CD14-positive monocyte (primary cell): ENCODE data around the gene ADAR. TPM values are rescaled to one million over a fixed set of nuclear protein-coding genes. Genes with fewer than 3 reads are reported as not detected.
A peak's percentile ranks its signal among the peaks of the same experiment; 100 is the strongest.

Source experiments
- DNase-seq, 3 donors: peaks; one replicate each; pipeline ENCODE4 v3.0.0-alpha.2; 2011 to 2022
- H2AFZ ChIP-seq: 2 replicates; pipeline ENCODE4 v1.6.0; 2012; ENCODE audit warnings: mild to moderate bottlenecking, low read depth, low read length, inconsistent platforms; ENCODE audit not compliant: insufficient read depth, poor library complexity, severe bottlenecking
- H3K27ac ChIP-seq, 2 donors: 1 replicate in 1 of 2; 2 replicates in 1 of 2; pipeline ENCODE4 v1.5.1; 2012 to 2013; ENCODE audit warnings: low read length in 2 of 2, control low read depth in 1 of 2, inconsistent platforms in 1 of 2, low read depth in 1 of 2, mild to moderate bottlenecking in 1 of 2
- H3K27me3 ChIP-seq, 2 donors: one replicate each; pipeline versions ENCODE4 v1.6.0 to v1.6.1; 2011 to 2013; ENCODE audit warnings: low read length in 2 of 2; ENCODE audit not compliant: control insufficient read depth in 2 of 2, insufficient read depth in 2 of 2
- H3K36me3 ChIP-seq, 2 donors: replicated peaks in 1 of 2; 1 replicate in 1 of 2; 2 replicates in 1 of 2; pipeline versions ENCODE4 v1.5.1 to v1.6.1; 2012 to 2013; ENCODE audit warnings: low read length in 2 of 2, control low read depth in 1 of 2, inconsistent platforms in 1 of 2, mild to moderate bottlenecking in 1 of 2; ENCODE audit not compliant: insufficient read depth in 2 of 2, control insufficient read depth in 1 of 2
- H3K4me1 ChIP-seq, 2 donors: 1 replicate in 1 of 2; 2 replicates in 1 of 2; pipeline versions ENCODE4 v1.5.1 to v1.6.1; 2012 to 2013; ENCODE audit warnings: low read length in 2 of 2, control low read depth in 1 of 2, inconsistent platforms in 1 of 2, mild to moderate bottlenecking in 1 of 2, moderate library complexity in 1 of 2; ENCODE audit not compliant: insufficient read depth in 2 of 2, control insufficient read depth in 1 of 2
- H3K4me2 ChIP-seq: replicated peaks from 2 replicates; pipeline ENCODE3; 2012; ENCODE audit warnings: low read length, moderate library complexity, mild to moderate bottlenecking; ENCODE audit not compliant: poor library complexity, severe bottlenecking; ENCODE audit errors: extremely low read depth
- H3K4me3 ChIP-seq, 3 experiments: fragments of 200-600 bp in 1 of 3; sonication (generic) in 1 of 3; replicated peaks in 1 of 3; 1 replicate in 2 of 3; 2 replicates in 1 of 3; pipeline ENCODE4 v1.5.1; 2011 to 2013; ENCODE audit warnings: low read length in 3 of 3, mild to moderate bottlenecking in 3 of 3, control low read depth in 2 of 3, low read depth in 2 of 3, inconsistent platforms in 1 of 3, moderate library complexity in 1 of 3
- H3K79me2 ChIP-seq: 2 replicates; pipeline ENCODE4 v1.6.0; 2012; ENCODE audit warnings: mild to moderate bottlenecking, control low read depth, inconsistent platforms, low read length, moderate library complexity; ENCODE audit not compliant: insufficient read depth
- H3K9ac ChIP-seq: 2 replicates; pipeline ENCODE4 v1.6.0; 2017; ENCODE audit warnings: low read length, mild to moderate bottlenecking; ENCODE audit not compliant: insufficient read depth, poor library complexity, severe bottlenecking
- H3K9me3 ChIP-seq, 2 donors: replicated peaks in 1 of 2; 1 replicate in 1 of 2; 2 replicates in 1 of 2; pipeline versions ENCODE4 v1.5.1 to v1.6.1; 2012 to 2013; ENCODE audit warnings: low read length in 2 of 2, control low read depth in 1 of 2; ENCODE audit not compliant: control insufficient read depth in 1 of 2, insufficient read depth in 1 of 2
- H4K20me1 ChIP-seq: 2 replicates; pipeline ENCODE4 v1.6.0; 2012; ENCODE audit warnings: mild to moderate bottlenecking, low read length, control low read depth, moderate library complexity; ENCODE audit not compliant: insufficient read depth
- H3K27ac Mint-ChIP-seq, 7 donors: one replicate each; pipeline ENCODE4 v1.8.0; 2020; ENCODE audit warnings: mild to moderate bottlenecking in 7 of 7, mixed read lengths in 7 of 7, moderate library complexity in 6 of 7, inconsistent platforms in 2 of 7
- H3K27me3 Mint-ChIP-seq, 3 donors: one replicate each; pipeline ENCODE4 v1.8.0; 2021 to 2022; ENCODE audit warnings: low read depth in 3 of 3, mild to moderate bottlenecking in 3 of 3, mixed read lengths in 3 of 3, moderate library complexity in 3 of 3, inconsistent platforms in 1 of 3
- H3K36me3 Mint-ChIP-seq, 2 donors: one replicate each; pipeline ENCODE4 v1.8.0; 2020; ENCODE audit warnings: mixed read lengths in 2 of 2, inconsistent platforms in 1 of 2, mild to moderate bottlenecking in 1 of 2
- H3K4me1 Mint-ChIP-seq: one replicate; pipeline ENCODE4 v1.8.0; 2020; ENCODE audit warnings: mild to moderate bottlenecking, mixed read lengths
- H3K4me3 Mint-ChIP-seq, 2 donors: one replicate each; pipeline ENCODE4 v1.8.0; 2020; ENCODE audit warnings: mild to moderate bottlenecking in 2 of 2, mixed read lengths in 2 of 2, moderate library complexity in 1 of 2
- H3K9me3 Mint-ChIP-seq, 7 donors: one replicate each; pipeline ENCODE4 v1.8.0; 2020 to 2022; ENCODE audit warnings: mixed read lengths in 7 of 7, mild to moderate bottlenecking in 6 of 7, moderate library complexity in 6 of 7, inconsistent platforms in 2 of 7
- WGBS: methylation state at CpG from one replicate; pipeline ENCODE4 v1.1.5; 2013; ENCODE audit warnings: missing lambda C conversion rate; ENCODE audit not compliant: insufficient coverage; 5-methylcytosine and 5-hydroxymethylcytosine counted together
- intact Hi-C, 2 donors: fragments of 100-400 bp; cut with micrococcal nuclease; formaldehyde crosslinking; loops; one replicate each; pipeline versions ENCODE4 v1.15.0 to v1.15.1; 2023
- polyA plus RNA-seq, 3 donors: library from polyadenylated mRNA; depleted of rRNA in 1 of 3; unstranded in 2 of 3; stranded (reverse) in 1 of 3; fragments of 300-500 nt in 2 of 3; fragments of >200 nt in 1 of 3; fragmentation: Illumina TruSeq in 2 of 3; gene quantifications; 1 replicate in 2 of 3; 2 replicates in 1 of 3; pipeline ENCODE4 v1.2.3, GENCODE V29; 2012 to 2021
- TF ChIP-seq, protein P1 (sequence below): fragments of 200-600 bp; IDR thresholded peaks from one replicate; pipeline ENCODE4 v1.8.0; 2022; ENCODE audit warnings: antibody characterized with exemption, mild to moderate bottlenecking

The ADAR gene
- polyA plus RNA-seq, 3 donors: 57.3 to 100 (median 91.6) TPM

DNA sequence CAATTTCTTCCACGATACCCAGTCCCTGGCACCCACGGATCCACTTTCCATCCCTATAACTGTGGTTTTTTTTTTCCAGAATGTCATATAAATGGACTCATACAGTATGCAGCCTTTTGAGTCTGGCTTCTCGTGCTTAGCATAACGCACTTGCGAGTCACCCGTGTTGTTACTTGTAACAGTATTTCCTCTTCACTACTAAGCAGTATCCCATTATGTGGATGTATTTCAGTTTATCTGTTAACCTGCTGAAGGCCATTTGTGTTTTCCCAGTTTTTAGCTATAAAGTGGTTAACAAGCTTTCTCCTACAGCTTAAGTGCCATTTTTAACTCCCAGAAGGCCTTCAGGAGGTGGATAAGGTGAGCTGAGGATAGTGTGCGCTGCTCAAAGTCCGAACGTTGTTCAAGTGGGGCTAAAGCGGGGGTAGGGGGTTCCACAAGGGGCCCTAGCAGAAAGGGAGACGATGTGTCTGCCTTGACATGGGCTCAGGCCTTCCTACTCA, 829 bp downstream of the ADAR start:
- H3K9ac ChIP-seq: peak overlapping the region; percentile 96
- H3K4me1 ChIP-seq: peaks cover 46 to 55% of the 10 kb centered on the region in 2 donors
- TF ChIP-seq, protein P1, sequence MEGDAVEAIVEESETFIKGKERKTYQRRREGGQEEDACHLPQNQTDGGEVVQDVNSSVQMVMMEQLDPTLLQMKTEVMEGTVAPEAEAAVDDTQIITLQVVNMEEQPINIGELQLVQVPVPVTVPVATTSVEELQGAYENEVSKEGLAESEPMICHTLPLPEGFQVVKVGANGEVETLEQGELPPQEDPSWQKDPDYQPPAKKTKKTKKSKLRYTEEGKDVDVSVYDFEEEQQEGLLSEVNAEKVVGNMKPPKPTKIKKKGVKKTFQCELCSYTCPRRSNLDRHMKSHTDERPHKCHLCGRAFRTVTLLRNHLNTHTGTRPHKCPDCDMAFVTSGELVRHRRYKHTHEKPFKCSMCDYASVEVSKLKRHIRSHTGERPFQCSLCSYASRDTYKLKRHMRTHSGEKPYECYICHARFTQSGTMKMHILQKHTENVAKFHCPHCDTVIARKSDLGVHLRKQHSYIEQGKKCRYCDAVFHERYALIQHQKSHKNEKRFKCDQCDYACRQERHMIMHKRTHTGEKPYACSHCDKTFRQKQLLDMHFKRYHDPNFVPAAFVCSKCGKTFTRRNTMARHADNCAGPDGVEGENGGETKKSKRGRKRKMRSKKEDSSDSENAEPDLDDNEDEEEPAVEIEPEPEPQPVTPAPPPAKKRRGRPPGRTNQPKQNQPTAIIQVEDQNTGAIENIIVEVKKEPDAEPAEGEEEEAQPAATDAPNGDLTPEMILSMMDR: no peak
- H3K9me3 ChIP-seq: no peaks in the 10 kb centered on the region
- peaks cover 31 to 35% of the 10 kb centered on the region in 2 donors for H3K36me3 Mint-ChIP-seq
- peaks cover 96% of the 10 kb centered on the region for H3K79me2 ChIP-seq
- WGBS: 0% methylated on average over 1 of the region's 11 CpGs
- peak in 1 of 3 donors; percentile 22 for DNase-seq
- H3K27ac ChIP-seq: peak overlapping the region; percentile 83 to 99
- peaks cover 11 to 39% of the 10 kb centered on the region in 2 donors for H3K36me3 ChIP-seq
- peaks cover 73% of the 10 kb centered on the region for H3K4me1 Mint-ChIP-seq
- no peaks in the 10 kb centered on the region for H3K27me3 Mint-ChIP-seq
- peak overlapping the region; percentile 97 to 100 for H3K4me3 Mint-ChIP-seq
- peak overlapping the region; percentile 93 for H3K4me2 ChIP-seq
- H3K4me3 ChIP-seq: peak overlapping the region; percentile 85 to 97 (median 95)
- no peaks in the 10 kb centered on the region for H3K9me3 Mint-ChIP-seq
- H4K20me1 ChIP-seq: peaks cover 44% of the 10 kb centered on the region
- intact Hi-C loops: loop anchor here in 1 of 2 donors (5.0 kb wide), 1 partner anchor 50 kb away; the partner anchor contains the start of gene UBE2Q1
- H3K27ac Mint-ChIP-seq: peak overlapping the region; percentile 94 to 100 (median 99)
- no peaks in the 10 kb centered on the region for H3K27me3 ChIP-seq
- H2AFZ ChIP-seq: peak overlapping the region; percentile 81

DNA sequence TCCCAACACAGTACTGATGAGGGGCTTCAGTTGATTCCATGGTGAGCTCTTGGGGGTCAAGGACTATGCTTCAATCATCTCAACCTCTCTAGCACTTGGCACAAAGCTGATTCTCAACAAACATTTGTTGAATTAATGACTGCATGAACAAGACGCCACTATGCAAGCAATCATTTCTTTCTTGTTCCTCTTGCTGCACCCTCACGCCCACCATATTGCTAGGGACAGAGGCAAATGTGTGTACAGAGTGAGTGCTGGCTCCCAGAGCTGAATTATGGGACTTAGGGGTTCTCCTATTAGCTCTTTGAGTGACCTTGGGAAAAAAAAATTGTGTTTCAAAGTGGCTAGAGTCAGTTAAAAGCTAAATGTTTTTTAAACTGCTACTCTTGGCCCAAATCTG, 2.5 kb downstream of the ADAR start:
- no peak overlapping the region for H3K4me3 Mint-ChIP-seq
- TF ChIP-seq, protein P1: no peak
- peak overlapping the region in 3 of 7 donors; percentile 20 to 97 (median 84) for H3K27ac Mint-ChIP-seq
- no CpG with 5 or more reads among the region's 2 CpGs for WGBS
- peaks cover 60% of the 10 kb centered on the region for H4K20me1 ChIP-seq
- no peaks in the 10 kb centered on the region for H3K27me3 ChIP-seq
- no peak overlapping the region for H3K4me2 ChIP-seq
- H3K4me3 ChIP-seq: no peak overlapping the region
- H3K9ac ChIP-seq: no peak overlapping the region
- H3K4me1 ChIP-seq: peaks cover 33 to 39% of the 10 kb centered on the region in 2 donors
- H3K27me3 Mint-ChIP-seq: no peaks in the 10 kb centered on the region
- H2AFZ ChIP-seq: no peak overlapping the region
- intact Hi-C loops: loop anchor here in 1 of 2 donors (5.0 kb wide), 1 partner anchor 48 kb away; the partner anchor contains the start of gene UBE2Q1
- H3K9me3 Mint-ChIP-seq: no peaks in the 10 kb centered on the region
- H3K27ac ChIP-seq: peak overlapping the region in 1 of 2 donors; percentile 20
- H3K36me3 ChIP-seq: peaks cover 27 to 55% of the 10 kb centered on the region in 2 donors
- no peak for DNase-seq
- H3K4me1 Mint-ChIP-seq: peaks cover 58% of the 10 kb centered on the region
- H3K9me3 ChIP-seq: no peaks in the 10 kb centered on the region
- H3K79me2 ChIP-seq: peaks cover 96% of the 10 kb centered on the region
- H3K36me3 Mint-ChIP-seq: peaks cover 47 to 51% of the 10 kb centered on the region in 2 donors
